Kidney (tissue), 14 donors: ENCODE data around the gene PITPNC1. TPM values are rescaled to one million over a fixed set of nuclear protein-coding genes. Genes with fewer than 3 reads are reported as not detected.
"Not testable (repeated sequence)": the region's sequence is repeated elsewhere in the genome, so short reads cannot be mapped to it uniquely, and the experiment has no call there.

ENCODE experiments used
- DNase-seq, 5 donors: peaks; one replicate each; pipeline ENCODE4 v3.0.0-alpha.2; 2013 to 2020
- FAIRE-seq: peaks from 2 replicates; lab custom pipeline; 2012; peaks lifted over from hg19 to GRCh38; lab: Jason Lieb, UNC
- H3K27ac ChIP-seq, 2 donors: one replicate each; pipeline ENCODE4 v1.7.0; 2013; ENCODE audit warnings: low read depth in 2 of 2, low read length in 2 of 2, inconsistent platforms in 1 of 2
- H3K27me3 ChIP-seq: one replicate; pipeline ENCODE4 v1.7.1; 2013; ENCODE audit warnings: low read length, inconsistent platforms; ENCODE audit not compliant: control insufficient read depth, insufficient read depth
- H3K36me3 ChIP-seq, 3 donors: one replicate each; pipeline versions ENCODE4 v1.7.0 to v1.7.1; 2013; ENCODE audit warnings: low read length in 3 of 3, control low read depth in 1 of 3, inconsistent platforms in 1 of 3; ENCODE audit not compliant: insufficient read depth in 3 of 3, control insufficient read depth in 2 of 3
- H3K4me1 ChIP-seq, 3 donors: one replicate each; pipeline versions ENCODE4 v1.7.0 to v1.7.1; 2013; ENCODE audit warnings: low read length in 3 of 3, inconsistent platforms in 1 of 3, low read depth in 1 of 3; ENCODE audit not compliant: control insufficient read depth in 2 of 3, insufficient read depth in 2 of 3
- H3K4me3 ChIP-seq, 3 donors: one replicate each; pipeline versions ENCODE4 v1.7.0 to v1.8.1; 2013; ENCODE audit warnings: low read length in 3 of 3, control low read depth in 1 of 3, inconsistent platforms in 1 of 3
- H3K9ac ChIP-seq, 3 donors: one replicate each; pipeline versions ENCODE4 v1.7.0 to v1.7.1; 2013; ENCODE audit warnings: low read length in 3 of 3, control low read depth in 1 of 3, inconsistent platforms in 1 of 3
- H3K9me3 ChIP-seq, 3 donors: one replicate each; pipeline versions ENCODE4 v1.7.0 to v1.7.1; 2013; ENCODE audit warnings: low read length in 3 of 3, control low read depth in 1 of 3, inconsistent platforms in 1 of 3; ENCODE audit not compliant: control insufficient read depth in 2 of 3, insufficient read depth in 1 of 3
- CTCF ChIP-seq: IDR thresholded peaks from 3 replicates; pipeline ENCODE4 v1.5.1; 2012; ENCODE audit warnings: mild to moderate bottlenecking, moderate library complexity, borderline replicate concordance; ENCODE audit not compliant: insufficient read depth; ENCODE audit errors: extremely low read depth
- intact Hi-C: fragments of 100-400 bp; cut with DNase I; formaldehyde crosslinking; loops from one replicate; pipeline ENCODE4 v1.11.1; 2022
- polyA plus RNA-seq: library from polyadenylated mRNA; stranded (reverse); fragments of 350-450 nt; fragmentation: Illumina TruSeq; extraction: RNeasy Lipid Tissue Mini Kit (QIAGEN cat#74804); gene quantifications from one replicate; pipeline ENCODE4 v1.2.3, GENCODE V29; 2014; ENCODE audit warnings: low read depth, low replicate concordance; ENCODE audit not compliant: insufficient read depth
- total RNA-seq: library from RNA; stranded (reverse); fragmentation: NEBNext Ultra II Directional; extraction: Animal tissue kit (Norgen Biotek cat#: 25700); gene quantifications from one replicate; pipeline ENCODE4 v1.2.1, GENCODE V29; 2021
- donor health status: control.
- donor health status: control.
- donor health status: control.
- donor health status: control.
- donor health status: control.
- donor health status: DM: yes; HTN: yes; CAD: no.
- donor health status: Normal renal cell carcinoma (clear cell type).

Gene PITPNC1
- total and polyA plus RNA-seq, 2 donors from 2014 or later: 14.2 to 41.3 TPM

DNA sequence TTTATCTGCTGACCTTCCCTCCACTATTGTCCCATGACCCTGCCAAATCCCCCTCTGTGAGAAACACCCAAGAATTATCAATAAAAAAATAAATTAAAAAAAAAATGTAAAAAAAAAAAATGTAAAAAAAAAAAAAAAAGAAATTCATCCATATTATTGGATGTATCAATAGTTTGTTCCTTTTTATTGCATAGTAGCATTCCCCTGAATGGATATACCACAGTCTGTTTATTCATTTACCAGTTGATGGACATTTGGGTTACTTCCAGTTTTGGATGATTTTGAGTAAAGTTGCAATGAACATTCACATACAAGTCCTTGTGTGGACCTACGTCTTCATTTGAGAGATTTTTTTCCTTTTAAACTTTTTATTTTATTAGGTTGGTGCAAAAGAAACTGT lies 94.0 kb downstream of the PITPNC1 start:
- FAIRE-seq (no peak), DNase-seq (no peak)
- no peaks in the 10 kb centered on the region for H3K36me3 ChIP-seq
- no peak for TF ChIP-seq CTCF
- H3K4me3 ChIP-seq: no peak overlapping the region
- H3K27me3 ChIP-seq: no peaks in the 10 kb centered on the region
- H3K27ac ChIP-seq: no peak overlapping the region
- H3K9me3 ChIP-seq: no peaks in the 10 kb centered on the region
- peaks cover 7% of the 10 kb centered on the region in 3 donors for H3K4me1 ChIP-seq
- no peak overlapping the region for H3K9ac ChIP-seq
- intact Hi-C loops: no loop called here

DNA sequence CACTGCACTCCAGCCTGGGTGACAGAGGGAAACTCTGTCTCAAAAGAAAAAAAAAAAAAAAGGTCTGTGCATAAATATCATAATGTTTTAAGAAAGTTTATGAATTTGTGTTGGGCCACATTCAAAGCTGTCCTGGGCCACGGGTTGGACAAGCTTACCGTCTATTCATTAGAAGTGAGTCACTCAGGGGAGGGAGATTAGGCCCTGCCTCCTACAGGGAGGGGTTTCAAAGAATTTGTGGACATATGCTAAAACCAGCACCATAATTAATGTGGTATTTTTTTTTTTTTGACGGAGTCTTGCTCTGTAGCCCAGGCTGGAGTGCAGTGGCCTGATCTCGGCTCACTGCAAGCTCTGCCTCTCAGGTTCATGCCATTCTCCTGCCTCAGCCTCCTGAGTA lies 95.5 kb downstream of the PITPNC1 start:
- H3K9me3 ChIP-seq, H3K4me3 ChIP-seq, H3K9ac ChIP-seq, H3K4me1 ChIP-seq, H3K36me3 ChIP-seq, H3K27ac ChIP-seq, FAIRE-seq, intact Hi-C loops, H3K27me3 ChIP-seq, DNase-seq: not testable (repeated sequence)

DNA sequence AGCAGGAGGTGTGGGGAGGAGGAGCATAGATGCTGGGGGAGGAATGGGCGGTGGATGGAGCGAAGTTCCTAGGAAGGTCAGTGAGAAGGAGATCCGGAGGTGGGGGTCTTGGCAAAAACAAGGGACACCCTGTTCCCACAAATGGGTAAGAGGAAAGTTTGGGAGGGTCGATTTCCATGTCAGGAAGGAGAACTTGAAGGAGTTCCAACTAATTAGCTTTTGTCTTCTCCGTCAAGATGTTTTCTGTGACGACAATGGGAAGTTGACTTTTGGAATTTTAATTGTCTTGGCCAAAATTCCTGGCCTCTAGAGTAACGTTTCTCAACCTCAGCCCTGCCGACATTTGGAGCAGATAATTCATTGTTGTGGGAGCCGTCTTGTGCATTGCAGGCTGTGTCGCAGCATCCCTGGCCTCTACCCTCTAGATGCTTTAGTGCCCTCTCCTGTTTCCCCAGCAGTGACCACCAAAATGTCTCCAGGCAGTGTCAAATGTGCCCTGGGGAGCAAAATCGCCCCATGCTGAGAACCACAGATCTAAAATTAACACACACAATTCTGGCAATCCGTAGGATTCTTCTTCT lies 97.1 kb downstream of the PITPNC1 start:
- Histone ChIP-seq H3K4me1 (peaks cover 3 to 16% (median 6%) of the 10 kb centered on the region in 3 donors), H3K4me3 (no peak overlapping the region), H3K36me3 (no peaks in the 10 kb centered on the region), H3K9me3 (no peaks in the 10 kb centered on the region), H3K27me3 (no peaks in the 10 kb centered on the region), H3K27ac (peak overlapping the region in 1 of 2 donors; percentile 34), H3K9ac (peak overlapping the region in 1 of 3 donors; percentile 34)
- no peak for TF ChIP-seq CTCF
- no peak for FAIRE-seq
- peak in 1 of 5 donors; percentile 69 for DNase-seq
- intact Hi-C loops: no loop called here

- Histone ChIP-seq H3K4me3 (no peak overlapping the region), H3K4me1 (peaks cover 3 to 24% (median 5%) of the 10 kb centered on the region in 3 donors), H3K9ac (no peak overlapping the region), H3K27me3 (no peaks in the 10 kb centered on the region), H3K9me3 (no peaks in the 10 kb centered on the region), H3K36me3 (no peaks in the 10 kb centered on the region), H3K27ac (peak overlapping the region; percentile 5 to 23)
- FAIRE-seq (no peak), DNase-seq (peak; percentile 81 to 92 (median 85))
- TF ChIP-seq CTCF: peak; percentile 95
- intact Hi-C loops: no loop called here
Measured at GRCh38 chr17:67475161-67475937, 98.3 kb downstream of the PITPNC1 start.
